Hematopoietic multipotent progenitor cell treated with erythropoietin and hydrocortisone succinate and interleukin-3 and kit ligand, for 8 days (in vitro differentiated cells): ENCODE results near the gene PREP.
"Not testable (repeated sequence)": the region's sequence is repeated elsewhere in the genome, so short reads cannot be mapped to it uniquely, and the experiment has no call there.

Experiments
- DNase-seq: peaks from one replicate; pipeline ENCODE4 v3.0.0-alpha.2; 2015

PREP gene

GRCh38 chr6:105338350-105338983 is 64.4 kb downstream of the PREP start:
- DNase-seq, result not testable (repeated sequence)

GRCh38 chr6:105336986-105337385 is 65.9 kb downstream of the PREP start:
- no peak for DNase-seq

- DNase-seq, result no peak
These were observed 70.3 kb downstream of the PREP start for GRCh38 chr6:105332576-105332975.

- no peak for DNase-seq
These were observed 71.0 kb downstream of the PREP start for GRCh38 chr6:105331927-105332326.

- no peak for DNase-seq
These were observed 72.0 kb downstream of the PREP start for GRCh38 chr6:105330913-105331312.

- DNase-seq, result no peak
These were observed 72.5 kb downstream of the PREP start for GRCh38 chr6:105330364-105330763.

GRCh38 chr6:105326833-105327770 is 75.8 kb downstream of the PREP start:
- DNase-seq, result no peak

- no peak for DNase-seq
These were observed 76.7 kb downstream of the PREP start for GRCh38 chr6:105326216-105326615.

- DNase-seq, result no peak
These were observed 78.4 kb downstream of the PREP start for GRCh38 chr6:105324386-105324950.

GRCh38 chr6:105322499-105323225 is 80.2 kb downstream of the PREP start:
- DNase-seq, result no peak

- no peak for DNase-seq
These were observed 81.2 kb downstream of the PREP start for GRCh38 chr6:105321728-105322127.

- no peak for DNase-seq
These were observed 81.7 kb downstream of the PREP start for GRCh38 chr6:105321207-105321606.

- DNase-seq, result no peak
These were observed 82.1 kb downstream of the PREP start for GRCh38 chr6:105320765-105321164.

- DNase-seq, result no peak
These were observed 82.6 kb downstream of the PREP start for GRCh38 chr6:105320271-105320670.

- DNase-seq, result no peak
These were observed 83.6 kb downstream of the PREP start for GRCh38 chr6:105319331-105319730.

- no peak for DNase-seq
These were observed 84.2 kb downstream of the PREP start for GRCh38 chr6:105318660-105319059.

- peak; percentile 6 for DNase-seq
These were observed 85.0 kb downstream of the PREP start for GRCh38 chr6:105317607-105318533.

- no peak for DNase-seq
These were observed 89.7 kb downstream of the PREP start for GRCh38 chr6:105313211-105313610.

GRCh38 chr6:105310947-105311346 is 91.9 kb downstream of the PREP start:
- DNase-seq, result no peak

- peak; percentile 1 for DNase-seq
These were observed 92.5 kb downstream of the PREP start for GRCh38 chr6:105310371-105310770.

- DNase-seq, result no peak
These were observed 94.0 kb downstream of the PREP start for GRCh38 chr6:105308840-105309239.

GRCh38 chr6:105305521-105305920 is 97.4 kb downstream of the PREP start:
- DNase-seq, result no peak
